ENCODE results near the gene APBA2.

APBA2 gene

GRCh38 chr15:29058903-29059539, 173.2 kb downstream of the APBA2 start:
- DNase-seq (ENCODE audit: low read depth in 3 of 3), result no peak

- DNase-seq (ENCODE audit: low read depth in 3 of 3), result no peak
Measured at GRCh38 chr15:29059871-29060640, 174.3 kb downstream of the APBA2 start.

DNA sequence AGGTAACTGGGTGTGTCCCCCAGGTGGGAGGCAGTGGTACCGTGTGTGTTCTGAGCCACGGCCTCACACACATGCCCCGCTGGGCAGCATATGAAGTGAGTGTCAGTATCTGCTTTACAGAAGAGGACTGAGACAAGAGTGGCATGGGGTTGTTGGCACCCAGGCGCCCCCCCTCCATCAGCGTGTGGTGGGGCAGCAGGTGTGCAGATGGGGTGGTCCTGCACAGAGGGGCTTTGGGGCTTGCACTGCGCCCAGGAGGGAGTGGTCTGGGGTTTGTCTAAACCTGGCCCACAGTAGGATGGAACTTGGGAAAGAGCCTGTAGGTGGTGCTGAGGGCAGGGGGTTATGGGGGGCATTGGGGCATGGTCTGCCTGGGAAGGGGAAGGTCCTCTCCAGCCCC, 176.0 kb downstream of the APBA2 start:
- DNase-seq (ENCODE audit: low read depth in 3 of 3), result no peak

GRCh38 chr15:29062179-29062591, 176.4 kb downstream of the APBA2 start:
- no peak for DNase-seq (ENCODE audit: low read depth in 3 of 3)

DNA sequence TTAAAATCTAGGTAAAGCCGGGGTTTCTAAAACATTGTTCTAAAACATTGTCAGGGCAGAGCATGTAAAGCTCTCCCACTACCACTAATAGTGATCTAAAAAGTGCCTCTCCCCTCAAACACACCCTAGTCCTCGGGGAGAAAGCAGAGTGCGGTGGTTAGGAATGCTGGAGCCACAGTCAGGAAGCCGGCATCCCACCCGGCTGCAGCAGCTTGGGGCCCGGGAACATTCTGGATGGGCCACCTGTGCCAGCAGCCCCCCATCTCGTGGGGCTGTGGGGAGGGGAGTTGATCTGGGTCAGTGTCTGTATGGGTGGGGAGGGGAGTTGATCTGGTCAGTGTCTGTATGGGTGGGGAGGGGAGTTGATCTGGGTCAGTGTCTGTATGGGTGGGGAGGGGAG, 176.9 kb downstream of the APBA2 start:
- no peak for DNase-seq (ENCODE audit: low read depth in 3 of 3)

DNA sequence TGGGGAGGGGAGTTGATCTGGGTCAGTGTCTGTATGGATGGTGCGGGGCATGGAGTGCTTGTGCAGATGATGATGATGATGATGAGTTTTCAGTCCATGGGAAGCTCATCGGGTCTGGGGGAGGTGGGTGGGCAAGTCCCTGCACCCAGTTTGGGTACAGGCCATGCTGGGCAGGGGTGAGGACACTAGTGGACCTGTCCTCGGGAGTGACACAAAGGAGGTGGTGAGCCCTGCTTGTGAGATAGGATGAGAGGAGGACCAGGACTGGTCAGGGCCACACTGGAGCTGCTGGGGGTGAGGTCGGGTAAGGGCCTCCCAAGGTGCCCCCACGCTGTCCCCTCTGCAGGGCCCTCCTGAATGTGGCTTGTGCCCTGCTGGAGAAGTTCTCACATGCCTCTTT, 177.9 kb downstream of the APBA2 start:
- no peak for DNase-seq (ENCODE audit: low read depth in 3 of 3)

GRCh38 chr15:29064290-29064689, 178.5 kb downstream of the APBA2 start:
- DNase-seq (ENCODE audit: low read depth in 3 of 3), result no peak

- no peak for DNase-seq (ENCODE audit: low read depth in 3 of 3)
Measured at GRCh38 chr15:29064731-29065130, 179.0 kb downstream of the APBA2 start.

GRCh38 chr15:29065571-29065970, 179.8 kb downstream of the APBA2 start:
- no peak for DNase-seq (ENCODE audit: low read depth in 3 of 3)

- DNase-seq (ENCODE audit: low read depth in 3 of 3), result no peak
Measured at GRCh38 chr15:29066310-29066709, 180.5 kb downstream of the APBA2 start.

DNA sequence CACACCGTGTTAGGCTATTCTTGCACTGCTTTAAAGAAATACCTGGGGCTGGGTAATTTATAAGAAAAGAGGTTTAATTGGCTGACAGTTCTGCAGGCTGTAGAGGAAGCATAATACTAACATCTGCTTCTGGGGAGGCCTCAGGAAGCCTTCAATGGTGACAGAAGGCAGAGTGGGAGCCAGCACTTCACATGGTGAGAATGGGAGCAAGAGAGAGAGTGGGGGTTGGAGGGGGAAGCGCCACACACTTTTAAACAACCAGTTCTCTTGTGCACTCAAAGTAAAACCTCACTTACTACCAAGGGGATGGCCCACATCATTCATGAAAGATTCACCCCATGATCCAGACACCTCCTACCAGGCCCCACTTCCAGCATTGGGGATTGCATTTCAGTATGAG, 181.1 kb downstream of the APBA2 start:
- DNase-seq (ENCODE audit: low read depth in 3 of 3), result no peak

DNA sequence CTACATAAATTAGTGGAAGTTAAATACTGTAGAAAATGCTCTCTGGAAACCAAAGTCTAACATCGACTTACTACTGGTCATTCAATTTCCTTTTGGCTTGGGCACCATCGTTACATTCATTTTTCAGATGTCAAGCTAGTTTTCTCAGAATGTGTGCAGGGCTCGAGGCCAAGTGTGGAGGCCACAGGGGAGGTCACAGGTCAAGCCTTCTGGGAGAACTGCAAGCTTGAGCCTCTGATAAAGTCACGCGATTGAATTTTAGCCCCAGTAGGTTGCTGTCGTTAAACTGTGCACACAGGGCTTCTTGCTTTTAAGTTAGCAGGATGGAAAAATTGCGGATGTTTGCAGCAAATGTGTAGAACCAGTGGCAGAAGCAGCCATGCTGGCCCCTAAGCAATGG, 182.2 kb downstream of the APBA2 start:
- DNase-seq (ENCODE audit: low read depth in 3 of 3), result no peak

- no peak for DNase-seq (ENCODE audit: low read depth in 3 of 3)
Measured at GRCh38 chr15:29070471-29071231, 184.9 kb downstream of the APBA2 start.

- no peak for DNase-seq (ENCODE audit: low read depth in 3 of 3)
Measured at GRCh38 chr15:29071232-29071881, 185.6 kb downstream of the APBA2 start.

DNA sequence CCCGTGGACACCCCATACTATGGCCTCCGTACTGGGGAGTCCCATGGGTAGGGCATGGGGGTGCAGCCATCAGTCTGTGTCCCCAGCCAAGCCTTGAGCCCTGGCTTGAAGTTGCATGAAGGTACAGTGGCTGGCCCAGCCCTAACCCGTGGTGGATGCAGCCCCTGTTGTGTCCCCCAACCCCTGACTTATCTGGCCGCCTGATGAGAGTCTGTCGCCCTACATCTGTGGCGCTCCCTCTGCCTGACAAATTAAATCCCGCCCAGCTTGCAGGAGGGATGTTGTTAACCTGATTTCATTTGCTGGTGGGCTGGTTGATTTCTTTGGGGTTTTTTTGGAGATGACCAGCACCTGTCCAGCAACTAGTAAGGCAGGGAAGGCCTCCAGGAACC, 186.1 kb downstream of the APBA2 start:
- DNase-seq (ENCODE audit: low read depth in 3 of 3), result no peak

GRCh38 chr15:29072444-29072843, 186.7 kb downstream of the APBA2 start:
- DNase-seq (ENCODE audit: low read depth in 3 of 3), result no peak

GRCh38 chr15:29074045-29074444, 188.3 kb downstream of the APBA2 start:
- DNase-seq (ENCODE audit: low read depth in 3 of 3), result no peak

DNA sequence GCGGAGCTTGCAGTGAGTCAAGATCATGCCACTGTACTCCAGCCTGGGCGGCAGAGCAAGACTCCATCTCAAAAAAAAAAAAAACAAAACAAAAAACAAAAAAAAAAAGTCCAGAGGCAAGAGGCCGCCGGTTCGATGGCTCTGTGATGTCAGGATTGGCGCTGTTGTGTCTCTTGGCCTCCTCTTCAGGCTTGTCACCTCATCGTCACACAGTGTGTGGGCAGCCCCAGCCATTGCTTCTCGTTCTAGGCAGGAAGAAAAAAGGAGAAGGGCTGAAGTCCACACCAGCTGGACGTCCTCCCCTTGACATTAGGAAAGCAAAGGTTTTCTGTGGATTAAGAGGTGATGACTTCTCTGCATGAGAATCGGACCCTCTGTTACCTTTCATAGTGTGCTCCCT, 192.8 kb downstream of the APBA2 start:
- no peak for DNase-seq (ENCODE audit: low read depth in 3 of 3)

GRCh38 chr15:29079479-29079878, 193.7 kb downstream of the APBA2 start:
- DNase-seq (ENCODE audit: low read depth in 3 of 3), result no peak

DNA sequence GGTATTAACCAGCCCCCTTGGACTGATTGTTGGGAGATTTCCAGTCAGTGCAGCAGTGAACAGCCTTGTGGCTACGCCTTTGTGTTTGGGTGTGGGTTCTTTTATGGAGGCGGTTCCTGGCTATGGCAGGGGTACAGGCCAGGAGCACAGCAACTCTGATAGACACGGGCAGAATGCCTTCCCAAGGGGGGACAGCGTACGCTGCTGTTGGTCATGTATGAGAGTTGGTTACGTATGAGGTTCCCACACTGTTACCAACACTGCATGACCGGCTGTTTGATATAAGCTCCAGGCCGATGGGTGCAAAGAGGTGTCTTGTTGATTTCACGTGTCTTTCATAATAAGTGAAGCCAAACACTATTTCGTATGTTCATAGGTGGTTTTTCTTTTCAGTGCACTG, 196.0 kb downstream of the APBA2 start:
- DNase-seq (ENCODE audit: low read depth in 3 of 3), result no peak

DNA sequence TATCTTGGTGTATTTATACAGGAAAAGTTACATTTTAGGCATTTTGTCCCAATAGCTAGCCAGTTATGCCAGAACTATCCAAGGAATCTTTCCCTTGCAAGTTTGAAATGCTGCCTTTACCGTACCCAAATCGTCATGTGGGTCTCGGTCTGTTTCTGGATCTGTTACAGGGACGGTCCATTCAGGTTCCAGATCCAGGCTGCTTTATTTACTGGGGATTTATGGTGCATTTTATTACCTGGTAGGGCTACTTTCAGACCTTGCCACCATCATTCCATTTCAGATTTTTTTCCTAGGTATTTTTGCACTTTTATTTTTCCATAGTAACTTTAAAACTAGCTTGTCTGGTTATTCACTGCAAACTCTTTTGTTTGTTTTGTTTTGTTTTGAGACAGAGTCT, 197.4 kb downstream of the APBA2 start:
- DNase-seq (ENCODE audit: low read depth in 3 of 3), result no peak

DNA sequence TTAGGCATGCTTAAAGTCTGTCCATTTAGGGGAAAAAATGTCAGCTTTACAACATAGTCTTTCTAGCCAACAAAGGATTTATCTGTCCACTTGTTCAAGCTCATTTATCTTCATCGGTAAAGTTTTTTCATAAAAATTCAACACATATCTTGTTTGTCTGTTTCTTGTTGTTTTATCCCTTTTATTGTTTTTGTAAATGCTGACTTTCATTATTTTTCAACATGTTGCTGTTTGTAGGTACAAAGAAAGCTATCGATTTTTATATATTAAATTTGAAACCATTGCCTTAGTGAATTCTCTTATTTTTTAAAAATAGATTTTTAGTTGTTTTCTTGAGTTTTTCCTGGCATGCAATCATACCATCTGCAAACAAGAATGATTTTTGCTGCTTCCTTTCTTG, 198.1 kb downstream of the APBA2 start:
- no peak for DNase-seq (ENCODE audit: low read depth in 3 of 3)

Measured in stimulated activated CD4-positive, alpha-beta T cell treated with anti-CD3 and anti-CD28 coated beads, TNF-alpha, amount 100 ng/mL, for 48 hours (primary cell).